Measurements from ENCODE around the gene BTBD9. TPM values are rescaled to one million over a fixed set of nuclear protein-coding genes. Genes with fewer than 3 reads are reported as not detected.

The BTBD9 gene
- total and polyA plus RNA-seq, 2 donors (not counting 3 experiments of a cell fraction or from before 2014, with no cell fraction given), result 4.9 to 15.0 TPM

DNA sequence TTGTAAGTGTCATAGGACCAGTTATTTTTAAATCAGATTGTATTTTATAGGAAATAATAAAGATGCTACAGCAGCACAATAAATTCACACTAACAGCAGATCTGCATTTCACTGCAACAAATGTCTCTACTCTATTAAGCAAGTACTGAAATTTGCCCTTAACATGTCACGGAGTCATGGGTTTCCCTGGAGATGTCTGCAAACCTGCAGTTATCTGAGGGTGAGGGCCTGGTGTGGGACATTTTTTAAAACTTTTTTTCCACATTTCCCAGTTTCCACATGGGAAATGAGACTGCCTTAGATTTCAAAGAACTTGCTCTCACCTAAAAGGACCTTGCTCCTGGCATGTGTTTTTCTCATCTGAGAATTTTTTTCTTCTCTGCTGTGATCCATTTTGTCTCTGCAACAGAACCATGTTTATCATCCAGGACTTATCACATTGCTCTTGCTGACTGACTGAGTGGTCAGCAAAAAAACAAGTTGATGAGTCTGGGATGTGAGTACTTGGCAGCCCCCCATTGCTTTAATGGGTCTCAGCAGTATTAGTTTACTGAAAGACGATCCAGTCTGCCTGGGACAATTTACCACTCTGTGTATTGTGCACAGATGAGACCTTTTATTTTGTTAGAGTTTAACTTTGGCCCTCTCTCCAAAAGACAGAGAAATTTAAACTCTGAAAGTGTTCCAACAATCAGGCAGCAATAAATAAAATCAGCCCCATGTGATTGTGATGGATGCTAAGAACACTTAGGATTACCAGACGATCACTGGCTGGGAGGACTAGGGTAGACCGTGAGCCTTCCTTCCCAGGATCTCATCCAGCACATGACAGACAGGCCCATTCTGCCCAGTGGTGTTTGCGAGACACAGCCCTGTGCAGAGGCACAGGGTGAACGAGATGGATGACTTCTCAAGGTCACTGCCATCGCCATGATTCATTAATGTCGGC lies 268.8 kb downstream of the BTBD9 start:
- H3K4me2 ChIP-seq (ENCODE audit: insufficient read depth, low read length), result no peak overlapping the region
- H3K4me3 ChIP-seq (replicated peaks in 1 of 3; ENCODE audit: insufficient read depth in 1 of 3, low read depth in 1 of 3, low read length in 3 of 3), result no peak overlapping the region
- DNase-seq (ENCODE audit: low read depth, low spot score), result no peak
- intact Hi-C loops (cut with micrococcal nuclease), result no loop called here
- dilution Hi-C loops (cut with MboI; ENCODE audit: extremely low pct_ligation_motif_present, low sequenced_read_pairs), result no loop called here
- no peak overlapping the region for H3K27ac ChIP-seq (ENCODE audit: insufficient read depth, low read depth, low read length)
- ChIA-PET CTCF (interaction anchor here (1.1 kb wide), 1 partner anchor 123 kb away, joined by 4 read pairs; no protein-coding TSS in a partner anchor), POLR2A (no interaction called here)
- TF ChIP-seq, protein P1, sequence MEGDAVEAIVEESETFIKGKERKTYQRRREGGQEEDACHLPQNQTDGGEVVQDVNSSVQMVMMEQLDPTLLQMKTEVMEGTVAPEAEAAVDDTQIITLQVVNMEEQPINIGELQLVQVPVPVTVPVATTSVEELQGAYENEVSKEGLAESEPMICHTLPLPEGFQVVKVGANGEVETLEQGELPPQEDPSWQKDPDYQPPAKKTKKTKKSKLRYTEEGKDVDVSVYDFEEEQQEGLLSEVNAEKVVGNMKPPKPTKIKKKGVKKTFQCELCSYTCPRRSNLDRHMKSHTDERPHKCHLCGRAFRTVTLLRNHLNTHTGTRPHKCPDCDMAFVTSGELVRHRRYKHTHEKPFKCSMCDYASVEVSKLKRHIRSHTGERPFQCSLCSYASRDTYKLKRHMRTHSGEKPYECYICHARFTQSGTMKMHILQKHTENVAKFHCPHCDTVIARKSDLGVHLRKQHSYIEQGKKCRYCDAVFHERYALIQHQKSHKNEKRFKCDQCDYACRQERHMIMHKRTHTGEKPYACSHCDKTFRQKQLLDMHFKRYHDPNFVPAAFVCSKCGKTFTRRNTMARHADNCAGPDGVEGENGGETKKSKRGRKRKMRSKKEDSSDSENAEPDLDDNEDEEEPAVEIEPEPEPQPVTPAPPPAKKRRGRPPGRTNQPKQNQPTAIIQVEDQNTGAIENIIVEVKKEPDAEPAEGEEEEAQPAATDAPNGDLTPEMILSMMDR (IDR thresholded peaks at IDR 0.05; ENCODE audit: extremely low read depth in 1 of 2, insufficient read depth in 1 of 2, low read depth in 1 of 2, low read length in 2 of 2), result no peak
- no peak for TF ChIP-seq GATA2 (IDR thresholded peaks at IDR 0.05; ENCODE audit: insufficient read depth, insufficient read length, low read depth, low read length)
- no peak for TF ChIP-seq EZH2 (IDR thresholded peaks at IDR 0.05; ENCODE audit: borderline replicate concordance, low read depth, low read length, severe bottlenecking)
- no peak for TF ChIP-seq JUN (IDR thresholded peaks at IDR 0.05; ENCODE audit: borderline replicate concordance, insufficient read depth, insufficient read length, low read depth)
- no peak for TF ChIP-seq POLR2AphosphoS5 (IDR thresholded peaks at IDR 0.05; ENCODE audit: insufficient read depth, low read depth, low read length)
- TF ChIP-seq MYC (IDR thresholded peaks at IDR 0.05; ENCODE audit: low read depth, low read length), result no peak
- no peak for TF ChIP-seq FOS (IDR thresholded peaks at IDR 0.05; ENCODE audit: borderline replicate concordance, insufficient read depth, low read length)
- TF ChIP-seq, protein P2, sequence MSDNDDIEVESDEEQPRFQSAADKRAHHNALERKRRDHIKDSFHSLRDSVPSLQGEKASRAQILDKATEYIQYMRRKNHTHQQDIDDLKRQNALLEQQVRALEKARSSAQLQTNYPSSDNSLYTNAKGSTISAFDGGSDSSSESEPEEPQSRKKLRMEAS (IDR thresholded peaks at IDR 0.05; ENCODE audit: insufficient read depth, insufficient read length), result no peak
- no peak for TF ChIP-seq POLR2A (IDR thresholded peaks at IDR 0.05; ENCODE audit: low read depth, low read length)
- no peak overlapping the region for H2AFZ ChIP-seq (ENCODE audit: low read depth, low read length)
- H3K27me3 ChIP-seq (ENCODE audit: control insufficient read depth in 2 of 2, insufficient read depth in 2 of 2, low read length in 2 of 2), result no peaks in the 10 kb centered on the region
- no peak overlapping the region for H3K9ac ChIP-seq (replicated peaks; ENCODE audit: extremely low read depth, insufficient read depth, low read length)
- no peaks in the 10 kb centered on the region for H4K20me1 ChIP-seq (replicated peaks; ENCODE audit: control insufficient read depth, extremely low read depth, insufficient read depth, low read length)
- H3K36me3 ChIP-seq (ENCODE audit: control insufficient read depth in 2 of 2, extremely low read depth in 1 of 2, insufficient read depth in 2 of 2, low read length in 2 of 2), result no peaks in the 10 kb centered on the region
- no peaks in the 10 kb centered on the region for H3K9me3 ChIP-seq (replicated peaks; ENCODE audit: control insufficient read depth, insufficient read depth, low read length)
- no peaks in the 10 kb centered on the region for H3K9me1 ChIP-seq (replicated peaks; ENCODE audit: control insufficient read depth, extremely low read depth, insufficient read depth, low read length)
- BruUV-seq (replicated peaks), result no TSS peak
- no peaks in the 10 kb centered on the region for H3K79me2 ChIP-seq (ENCODE audit: control insufficient read depth, insufficient read depth, low read length)
- FAIRE-seq, result no peak
- no peaks in the 10 kb centered on the region for H3K4me1 ChIP-seq (ENCODE audit: control insufficient read depth, extremely low read depth, insufficient read depth, low read length)

All from endothelial cell of umbilical vein (primary cell).